Measurements from ENCODE around the gene NTSR1.

GRCh38 chr20:62744741-62745191 lies 36.1 kb downstream of the NTSR1 start:
- TF ChIP-seq REST (IDR thresholded peaks at IDR 0.05; ENCODE audit: insufficient read depth in 1 of 2, low read depth in 2 of 2, low read length in 2 of 2) (no peak), POLR2AphosphoS5 (IDR thresholded peaks at IDR 0.05; ENCODE audit: low read depth, low read length) (no peak)
